ENCODE data around the gene PADI2. TPM values are rescaled to one million over a fixed set of nuclear protein-coding genes. Genes with fewer than 3 reads are reported as not detected.

PADI2 gene
- total and polyA plus RNA-seq, 3 donors from 2014 or later = 0.99 to 3.2 (median 1.1) TPM

DNA sequence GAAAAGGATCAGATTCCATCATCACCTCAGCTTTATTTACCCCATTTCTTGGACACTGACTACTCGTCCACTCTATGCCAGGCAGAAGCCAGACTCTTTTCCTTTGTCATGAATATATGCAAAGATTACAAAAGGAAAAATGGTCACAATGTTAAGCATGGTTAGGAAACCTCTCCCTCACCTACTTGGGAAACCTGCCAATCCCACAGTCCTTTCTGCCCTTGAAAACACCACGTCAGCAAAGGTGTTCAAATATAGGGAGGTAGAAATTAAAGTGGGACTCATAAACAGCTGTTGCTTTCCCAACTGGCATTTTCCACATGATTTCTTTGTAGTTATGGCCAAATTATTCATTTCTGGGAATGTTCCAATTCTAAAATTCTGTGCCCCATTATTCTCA, 91.4 kb downstream of the PADI2 start:
- no peaks in the 10 kb centered on the region for H3K27me3 ChIP-seq
- intact Hi-C loops (cut with DNase I; ENCODE audit: low total_unique reads) = loop anchor here (10.0 kb wide), 1 partner anchor 73 kb away; no protein-coding TSS in a partner anchor
- no peak overlapping the region for H3K4me3 ChIP-seq
- TF ChIP-seq, protein P1, sequence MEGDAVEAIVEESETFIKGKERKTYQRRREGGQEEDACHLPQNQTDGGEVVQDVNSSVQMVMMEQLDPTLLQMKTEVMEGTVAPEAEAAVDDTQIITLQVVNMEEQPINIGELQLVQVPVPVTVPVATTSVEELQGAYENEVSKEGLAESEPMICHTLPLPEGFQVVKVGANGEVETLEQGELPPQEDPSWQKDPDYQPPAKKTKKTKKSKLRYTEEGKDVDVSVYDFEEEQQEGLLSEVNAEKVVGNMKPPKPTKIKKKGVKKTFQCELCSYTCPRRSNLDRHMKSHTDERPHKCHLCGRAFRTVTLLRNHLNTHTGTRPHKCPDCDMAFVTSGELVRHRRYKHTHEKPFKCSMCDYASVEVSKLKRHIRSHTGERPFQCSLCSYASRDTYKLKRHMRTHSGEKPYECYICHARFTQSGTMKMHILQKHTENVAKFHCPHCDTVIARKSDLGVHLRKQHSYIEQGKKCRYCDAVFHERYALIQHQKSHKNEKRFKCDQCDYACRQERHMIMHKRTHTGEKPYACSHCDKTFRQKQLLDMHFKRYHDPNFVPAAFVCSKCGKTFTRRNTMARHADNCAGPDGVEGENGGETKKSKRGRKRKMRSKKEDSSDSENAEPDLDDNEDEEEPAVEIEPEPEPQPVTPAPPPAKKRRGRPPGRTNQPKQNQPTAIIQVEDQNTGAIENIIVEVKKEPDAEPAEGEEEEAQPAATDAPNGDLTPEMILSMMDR (IDR thresholded peaks at IDR 0.05) = no peak
- TF ChIP-seq POLR2A (IDR thresholded peaks at IDR 0.05) = no peak
- no peak for DNase-seq
- no peaks in the 10 kb centered on the region for H3K4me1 ChIP-seq
- 75 to 76% methylated on average over 2 of the region's 2 CpGs for WGBS, 2 donors
- no peaks in the 10 kb centered on the region for H3K36me3 ChIP-seq (ENCODE audit: low read depth, missing control alignments)
- H3K27ac ChIP-seq = no peak overlapping the region
- no peaks in the 10 kb centered on the region for H3K9me3 ChIP-seq

DNA sequence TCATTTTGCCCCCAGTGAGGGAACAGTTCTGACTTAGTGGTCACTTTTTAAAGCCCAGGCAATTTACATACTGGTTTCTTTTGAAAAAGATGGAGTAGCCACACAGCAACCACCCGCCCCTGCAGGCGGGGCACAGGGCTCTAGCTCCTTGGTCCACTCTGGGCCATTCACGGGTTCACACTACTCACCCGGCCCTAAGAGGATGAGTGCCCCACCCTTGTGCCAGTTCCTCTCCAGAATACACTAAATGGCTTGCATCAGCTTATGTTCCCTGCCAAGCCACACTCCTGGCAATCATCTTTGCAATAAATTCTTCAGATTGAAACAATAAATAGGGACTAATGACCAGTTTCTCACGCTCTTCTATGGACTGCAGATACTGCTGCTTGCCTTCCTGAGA, 91.8 kb downstream of the PADI2 start:
- peak; percentile 14 for DNase-seq
- Histone ChIP-seq H3K4me3 (no peak overlapping the region), H3K27ac (no peak overlapping the region), H3K4me1 (no peaks in the 10 kb centered on the region), H3K36me3 (ENCODE audit: low read depth, missing control alignments) (no peaks in the 10 kb centered on the region), H3K9me3 (no peaks in the 10 kb centered on the region), H3K27me3 (no peaks in the 10 kb centered on the region)
- 78 to 87% methylated on average over 5 of the region's 5 CpGs for WGBS, 2 donors
- TF ChIP-seq POLR2A (IDR thresholded peaks at IDR 0.05) = no peak
- TF ChIP-seq, protein P1 (IDR thresholded peaks at IDR 0.05) = no peak
- intact Hi-C loops (cut with DNase I; ENCODE audit: low total_unique reads) = loop anchor here (10.0 kb wide), 1 partner anchor 73 kb away; no protein-coding TSS in a partner anchor

DNA sequence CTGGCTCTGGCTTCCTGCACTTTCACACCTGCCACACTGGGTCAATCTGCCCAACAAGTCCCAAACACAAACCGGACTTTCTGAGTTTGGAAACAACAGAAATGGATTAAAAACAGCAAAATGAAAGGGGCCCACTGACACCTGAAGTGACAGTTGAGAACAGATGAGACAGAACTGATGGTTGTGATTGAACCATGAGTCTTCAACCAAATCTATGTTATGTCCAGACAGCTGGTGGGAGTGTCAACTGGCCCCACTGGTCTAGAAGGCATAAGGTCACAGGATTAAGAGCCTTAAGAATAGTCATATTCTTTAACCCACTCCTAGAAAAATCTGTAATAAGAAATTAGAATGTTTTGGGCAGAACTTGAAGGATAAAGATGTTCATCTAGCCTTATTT, 94.5 kb downstream of the PADI2 start:
- 83 to 92% methylated on average over 1 of the region's 1 CpG for WGBS, 2 donors
- Histone ChIP-seq H3K4me3 (no peak overlapping the region), H3K36me3 (ENCODE audit: low read depth, missing control alignments) (no peaks in the 10 kb centered on the region), H3K27ac (no peak overlapping the region), H3K27me3 (no peaks in the 10 kb centered on the region), H3K4me1 (no peaks in the 10 kb centered on the region), H3K9me3 (no peaks in the 10 kb centered on the region)
- no peak for DNase-seq
- intact Hi-C loops (cut with DNase I; ENCODE audit: low total_unique reads) = loop anchor here (10.0 kb wide), 1 partner anchor 70 kb away; no protein-coding TSS in a partner anchor
- no peak for TF ChIP-seq POLR2A (IDR thresholded peaks at IDR 0.05)
- TF ChIP-seq, protein P1 (IDR thresholded peaks at IDR 0.05) = no peak

DNA sequence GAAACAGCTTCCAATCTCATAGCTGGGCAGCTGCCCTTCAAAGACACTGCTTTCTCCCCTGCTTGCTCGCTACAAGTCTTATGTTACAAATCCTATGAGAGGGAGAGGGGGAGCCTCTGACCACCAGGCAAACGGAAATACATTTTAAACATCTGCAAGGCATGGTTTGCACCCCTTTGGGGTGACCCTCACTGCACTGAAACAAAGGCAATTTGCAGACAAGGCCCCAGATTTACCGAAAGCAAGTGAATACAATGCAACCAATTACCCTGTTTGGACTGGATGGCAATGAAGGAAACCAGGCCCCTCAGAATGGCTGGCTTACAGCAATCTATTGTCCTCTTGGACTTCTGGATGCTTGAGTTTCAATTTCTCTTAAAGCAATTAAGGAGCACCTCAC, 95.7 kb downstream of the PADI2 start:
- H3K4me3 ChIP-seq = no peak overlapping the region
- DNase-seq = no peak
- no peak overlapping the region for H3K27ac ChIP-seq
- no peaks in the 10 kb centered on the region for H3K9me3 ChIP-seq
- no peaks in the 10 kb centered on the region for H3K36me3 ChIP-seq (ENCODE audit: low read depth, missing control alignments)
- no peaks in the 10 kb centered on the region for H3K27me3 ChIP-seq
- 72% methylated on average over 3 of the region's 3 CpGs for WGBS, 2 donors
- no peak for TF ChIP-seq POLR2A (IDR thresholded peaks at IDR 0.05)
- TF ChIP-seq, protein P1 (IDR thresholded peaks at IDR 0.05) = no peak
- no peaks in the 10 kb centered on the region for H3K4me1 ChIP-seq
- intact Hi-C loops (cut with DNase I; ENCODE audit: low total_unique reads) = loop anchor here (10.0 kb wide), 1 partner anchor 69 kb away; no protein-coding TSS in a partner anchor

DNA sequence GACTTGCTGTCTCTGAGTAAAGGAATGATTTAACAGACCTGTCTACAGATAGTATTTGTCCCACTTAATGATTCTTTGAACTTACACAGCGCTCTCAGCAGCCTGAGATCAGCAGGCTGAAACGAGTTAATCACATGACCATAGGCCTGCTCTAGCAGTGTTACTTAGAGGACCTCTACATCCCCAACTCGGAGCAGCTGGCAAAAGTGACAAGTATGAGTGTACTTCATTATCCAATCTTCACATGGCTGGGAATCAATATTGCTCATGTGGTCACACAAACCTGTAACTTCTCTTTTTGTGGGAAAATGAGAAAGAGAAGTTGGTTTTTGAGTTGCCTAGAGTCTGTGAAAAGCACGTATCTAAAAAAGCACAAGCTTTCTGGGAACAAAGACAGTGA, 96.1 kb downstream of the PADI2 start:
- intact Hi-C loops (cut with DNase I; ENCODE audit: low total_unique reads) = loop anchor here (10.0 kb wide), 1 partner anchor 68 kb away; no protein-coding TSS in a partner anchor
- Histone ChIP-seq H3K9me3 (no peaks in the 10 kb centered on the region), H3K27ac (no peak overlapping the region), H3K4me1 (no peaks in the 10 kb centered on the region), H3K36me3 (ENCODE audit: low read depth, missing control alignments) (no peaks in the 10 kb centered on the region), H3K27me3 (no peaks in the 10 kb centered on the region), H3K4me3 (no peak overlapping the region)
- DNase-seq = no peak
- no peak for TF ChIP-seq POLR2A (IDR thresholded peaks at IDR 0.05)
- TF ChIP-seq, protein P1 (IDR thresholded peaks at IDR 0.05) = no peak
- 60 to 75% methylated on average over 4 of the region's 4 CpGs for WGBS, 2 donors
